ENCODE measurements around the gene CCND1. TPM values are rescaled to one million over a fixed set of nuclear protein-coding genes. Genes with fewer than 3 reads are reported as not detected.

CCND1 gene
- total and polyA plus RNA-seq, 2 of the 8 experiments (the other 6 are each of a cell fraction or from before 2014, with no cell fraction given), result 64.5 to 170 TPM

DNA sequence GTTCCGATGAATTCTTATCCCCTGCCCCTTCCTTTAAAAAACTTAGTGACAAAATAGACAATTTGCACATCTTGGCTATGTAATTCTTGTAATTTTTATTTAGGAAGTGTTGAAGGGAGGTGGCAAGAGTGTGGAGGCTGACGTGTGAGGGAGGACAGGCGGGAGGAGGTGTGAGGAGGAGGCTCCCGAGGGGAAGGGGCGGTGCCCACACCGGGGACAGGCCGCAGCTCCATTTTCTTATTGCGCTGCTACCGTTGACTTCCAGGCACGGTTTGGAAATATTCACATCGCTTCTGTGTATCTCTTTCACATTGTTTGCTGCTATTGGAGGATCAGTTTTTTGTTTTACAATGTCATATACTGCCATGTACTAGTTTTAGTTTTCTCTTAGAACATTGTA is 12.0 kb downstream of the CCND1 start:
- Histone ChIP-seq H3K27ac (ENCODE audit: low read depth, low read length) (no peak overlapping the region), H4K20me1 (replicated peaks in 1 of 2; ENCODE audit: control insufficient read depth in 1 of 2, insufficient read depth in 2 of 2, low read length in 2 of 2) (peaks cover 9 to 17% of the 10 kb centered on the region in 2 experiments)
- CTCF ChIA-PET (ENCODE audit: partially characterized antibody), result interaction anchor here (1.2 to 1.6 kb wide), 3 partner anchors 9 to 360 kb away, joined by 3 to 4 read pairs (median 3); no protein-coding TSS in a partner anchor

More for the DNA sequence above, 12.0 kb downstream of the CCND1 start:
- H2BK5ac ChIP-seq (ENCODE audit: low read depth, low read length), result no peak overlapping the region
- H3K36me3 ChIP-seq (ENCODE audit: control insufficient read depth in 2 of 4, insufficient read depth in 4 of 4, low read length in 3 of 4), result peaks cover 29 to 64% (median 44%) of the 10 kb centered on the region in 4 experiments
- peaks cover 2% of the 10 kb centered on the region; the same call in 1 of the 2 replicates for H3K79me1 ChIP-seq (ENCODE audit: low read depth, low read length)
- no peak overlapping the region for H4K5ac ChIP-seq (ENCODE audit: insufficient read length, low read depth, low read length)
- no peak overlapping the region for H2AK5ac ChIP-seq (ENCODE audit: low read depth, low read length)
- POLR2A ChIA-PET (ENCODE audit: partially characterized antibody), result interaction anchor here (10.9 kb wide), 1 partner anchor 12 kb away, joined by 197 read pairs; the partner anchor contains the start of gene CCND1
- H3K23ac ChIP-seq (ENCODE audit: insufficient read length), result no peak overlapping the region
- no peak overlapping the region for H3K4me3 ChIP-seq (ENCODE audit: extremely low read depth in 1 of 4, insufficient read depth in 2 of 4, low read depth in 3 of 4, low read length in 4 of 4)
- no peak overlapping the region for H3K9ac ChIP-seq (replicated peaks in 1 of 4; ENCODE audit: extremely low read depth in 1 of 4, low read depth in 3 of 4, low read length in 3 of 4)
- no peak overlapping the region for H3K14ac ChIP-seq (ENCODE audit: insufficient read length)
- H3K18ac ChIP-seq (ENCODE audit: extremely low read depth, low read length), result no peak overlapping the region
- H3K9me3 ChIP-seq (ENCODE audit: insufficient read depth in 2 of 2, low read depth in 1 of 2, low read length in 1 of 2), result no peaks in the 10 kb centered on the region
- no peak overlapping the region for H2AFZ ChIP-seq (ENCODE audit: low read length)
- H2BK15ac ChIP-seq (ENCODE audit: low read length), result no peak overlapping the region
- H2BK12ac ChIP-seq (ENCODE audit: low read depth, low read length), result no peak overlapping the region
- no peak for FAIRE-seq
- H3K56ac ChIP-seq (replicated peaks; ENCODE audit: insufficient read length, low read depth, low read length), result no peak overlapping the region
- H2BK20ac ChIP-seq (ENCODE audit: low read length), result no peak overlapping the region
- DNase-seq (ENCODE audit: low read depth in 1 of 2, low spot score in 2 of 2), result no peak
- no peak overlapping the region for H3K4ac ChIP-seq (replicated peaks; ENCODE audit: insufficient read length, low read depth, low read length)
- H3K27me3 ChIP-seq (replicated peaks in 1 of 4; ENCODE audit: control insufficient read depth in 3 of 4, extremely low read depth in 1 of 4, insufficient read depth in 3 of 4, low read length in 3 of 4), result no peaks in the 10 kb centered on the region; a peak in 1 of 7 replicates
- H3K4me2 ChIP-seq (ENCODE audit: insufficient read depth in 1 of 2, low read depth in 2 of 2, low read length in 2 of 2), result no peak overlapping the region
- WGBS, 2 experiments (ENCODE audit: extremely low coverage in 1 of 2, insufficient coverage in 1 of 2, insufficient read length in 1 of 2, insufficient replicate concordance in 2 of 2, low coverage in 1 of 2, low lambda C conversion rate in 2 of 2, missing lambda C conversion rate in 1 of 2), result 92% methylated on average over 11 of the region's 11 CpGs; no CpG with 5 or more reads in 1 of the 2 experiments
- H4K91ac ChIP-seq (replicated peaks; ENCODE audit: insufficient read length, low read length), result no peak overlapping the region
- no peak overlapping the region for H4K8ac ChIP-seq (ENCODE audit: extremely low read depth, insufficient read depth, low read length)
- no peak for TF ChIP-seq RXRA (IDR thresholded peaks at IDR 0.05; ENCODE audit: insufficient read depth, low read depth, low read length)
- H3K79me2 ChIP-seq (ENCODE audit: control insufficient read depth in 1 of 2, insufficient read depth in 2 of 2, low read length in 2 of 2), result no peaks in the 10 kb centered on the region; a peak in 1 of 4 replicates
- peaks cover 0 to 11% (median 7%) of the 10 kb centered on the region in 4 experiments; a peak in 6 of 7 replicates for H3K4me1 ChIP-seq (replicated peaks in 1 of 4; ENCODE audit: control insufficient read depth in 3 of 4, insufficient read depth in 4 of 4, low read length in 3 of 4)
- H2BK120ac ChIP-seq (replicated peaks; ENCODE audit: low read depth, low read length), result no peak overlapping the region
- H3K23me2 ChIP-seq (ENCODE audit: low read depth, low read length), result no peaks in the 10 kb centered on the region; the same call in 1 of the 2 replicates

All from H1 (cell line).